ENCODE results near the gene DNAH6. TPM values are rescaled to one million over a fixed set of nuclear protein-coding genes. Genes with fewer than 3 reads are reported as not detected.
"Not testable (repeated sequence)": the region's sequence is repeated elsewhere in the genome, so short reads cannot be mapped to it uniquely, and the experiment has no call there.

The DNAH6 gene
- total RNA-seq, 2 experiments from 2014 or later, result 0.06 to 0.13 TPM

DNA sequence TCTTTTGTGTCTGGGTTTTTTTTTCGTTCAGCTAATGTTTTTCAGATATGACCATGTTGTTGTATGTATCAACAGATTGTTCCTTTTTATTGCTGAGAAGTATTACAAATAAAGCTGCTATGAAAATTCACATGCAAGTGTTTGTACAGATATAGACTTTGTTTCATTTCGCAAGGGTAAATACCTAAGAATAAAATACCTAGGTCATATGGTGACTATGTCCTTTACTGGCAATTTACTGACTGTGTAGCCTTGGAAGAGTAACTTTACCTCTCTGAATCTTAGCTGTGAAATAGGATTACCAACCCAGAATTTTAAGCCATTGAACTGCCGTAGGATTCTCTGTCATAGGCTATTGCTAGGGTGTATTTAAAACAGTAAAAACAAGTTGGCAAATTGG lies 19.0 kb upstream of the DNAH6 start:
- CTCF ChIA-PET, result interaction anchor here (0.6 to 1.8 kb wide), 6 partner anchors 135 to 451 kb away, joined by 3 to 7 read pairs (median 4); partner anchors contain the start of gene TRABD2A
- POLR2A ChIA-PET, result interaction anchor here (0.6 kb wide), 1 partner anchor 382 kb away, joined by 4 read pairs; no protein-coding TSS in a partner anchor

DNA sequence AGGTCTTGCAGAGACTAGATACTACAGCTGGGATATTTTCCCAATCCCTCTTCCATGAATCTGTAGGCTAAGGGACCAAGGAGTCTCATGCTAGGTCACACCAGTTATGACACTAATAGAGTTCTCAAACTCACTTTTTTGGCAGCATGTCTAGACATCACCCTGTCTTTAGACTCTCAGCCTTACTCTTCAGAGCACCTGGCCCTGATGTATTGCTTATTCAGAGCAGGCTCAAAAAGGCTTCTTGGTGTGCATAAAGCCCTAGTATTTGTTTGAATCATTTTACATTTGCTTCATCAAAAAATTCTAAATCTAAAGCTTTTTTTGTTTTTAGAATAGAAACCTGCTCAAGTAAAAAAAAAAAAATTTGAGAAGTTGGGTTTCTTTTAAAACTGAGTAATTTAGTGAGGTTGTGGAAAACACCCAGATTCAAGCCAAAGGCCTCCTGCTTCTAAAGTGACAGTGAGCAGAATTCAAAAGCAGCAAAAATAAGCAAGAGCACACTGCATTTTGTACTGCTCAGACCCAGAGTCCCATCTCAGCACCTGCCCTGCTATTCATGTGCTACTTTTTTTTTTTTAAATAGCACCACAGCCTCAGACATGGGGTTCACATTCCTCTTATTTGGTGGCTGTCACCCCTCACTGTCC lies 18.0 kb upstream of the DNAH6 start:
- CTCF ChIA-PET, result interaction anchor here (1.3 to 1.8 kb wide), 3 partner anchors 134 to 428 kb away, joined by 4 to 7 read pairs (median 5); partner anchors contain the start of gene TRABD2A
- POLR2A ChIA-PET, result interaction anchor here (0.7 kb wide), 1 partner anchor 243 kb away, joined by 3 read pairs; no protein-coding TSS in a partner anchor

DNA sequence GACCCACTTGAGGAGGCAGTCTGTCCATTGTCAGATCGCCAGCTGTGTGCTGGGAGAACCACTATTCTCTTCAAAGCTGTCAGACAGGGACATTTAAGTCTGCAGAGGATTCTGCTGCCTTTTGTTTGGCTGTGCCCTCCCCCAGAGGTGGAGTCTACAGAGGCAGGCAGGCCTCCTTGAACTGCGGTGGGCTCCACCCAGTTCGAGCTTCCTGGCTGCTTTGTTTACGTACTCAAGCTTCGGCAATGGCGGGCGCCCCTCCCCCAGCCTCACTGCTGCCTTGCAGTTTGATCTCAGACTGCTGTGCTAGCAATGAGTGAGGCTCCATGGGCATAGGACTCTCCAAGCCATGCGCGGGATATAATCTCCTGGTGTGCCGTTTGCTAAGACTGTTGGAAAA lies 5.3 kb upstream of the DNAH6 start:
- CTCF ChIA-PET, POLR2A ChIA-PET: not testable (repeated sequence)

DNA sequence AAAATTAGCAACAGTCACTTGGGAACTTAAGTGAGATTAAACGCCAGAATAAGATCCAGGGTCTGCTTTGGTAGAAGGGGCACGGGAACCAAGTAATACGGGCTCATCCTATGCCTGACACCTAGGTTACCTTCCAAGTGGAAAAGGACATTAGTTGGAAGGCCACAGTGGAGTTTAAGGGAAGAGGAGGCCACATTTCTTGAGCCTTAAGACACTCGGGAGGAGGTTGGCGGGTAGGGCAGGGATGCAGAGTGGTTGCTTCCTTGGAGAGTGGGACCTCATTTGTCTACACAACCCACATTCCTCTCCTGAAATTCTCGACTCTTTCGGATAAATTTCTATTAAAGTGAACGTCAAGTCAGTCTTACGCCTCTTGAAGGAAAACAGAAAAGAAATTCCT lies 510 bp upstream of the DNAH6 start:
- ChIA-PET CTCF (interaction anchor here (1.2 kb wide), 1 partner anchor 34 kb away, joined by 3 read pairs; no protein-coding TSS in a partner anchor), POLR2A (no interaction called here)

DNA sequence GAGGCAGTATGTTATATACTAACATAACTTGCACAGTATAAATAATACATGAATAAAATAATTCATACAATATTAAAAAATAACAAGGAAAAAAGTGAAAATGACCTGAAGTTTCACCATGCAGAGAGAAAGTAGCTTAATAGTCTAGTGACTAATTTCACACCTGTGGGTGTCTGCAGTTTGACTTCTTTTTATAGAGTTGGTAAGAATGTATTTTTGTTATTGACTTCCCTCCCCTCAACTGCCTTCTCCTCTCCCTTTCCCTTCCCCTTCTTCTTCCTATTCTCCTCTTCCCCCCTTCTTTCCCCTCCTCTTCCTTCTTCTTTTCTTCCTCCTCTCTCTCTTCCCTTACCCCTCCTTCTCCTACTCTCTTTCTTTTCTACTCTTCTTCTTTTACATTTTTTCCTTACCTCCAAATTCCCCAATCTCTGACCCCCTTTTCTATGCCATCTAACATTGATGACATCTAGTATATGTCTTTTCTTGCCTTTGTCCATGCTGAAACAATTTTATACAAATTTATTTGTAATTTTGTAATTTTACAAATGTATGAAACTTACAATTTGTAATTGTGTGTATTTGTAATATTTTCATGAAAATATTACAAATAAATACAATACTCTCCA lies 3.1 kb downstream of the DNAH6 start:
- CTCF ChIA-PET, result no interaction called here

DNA sequence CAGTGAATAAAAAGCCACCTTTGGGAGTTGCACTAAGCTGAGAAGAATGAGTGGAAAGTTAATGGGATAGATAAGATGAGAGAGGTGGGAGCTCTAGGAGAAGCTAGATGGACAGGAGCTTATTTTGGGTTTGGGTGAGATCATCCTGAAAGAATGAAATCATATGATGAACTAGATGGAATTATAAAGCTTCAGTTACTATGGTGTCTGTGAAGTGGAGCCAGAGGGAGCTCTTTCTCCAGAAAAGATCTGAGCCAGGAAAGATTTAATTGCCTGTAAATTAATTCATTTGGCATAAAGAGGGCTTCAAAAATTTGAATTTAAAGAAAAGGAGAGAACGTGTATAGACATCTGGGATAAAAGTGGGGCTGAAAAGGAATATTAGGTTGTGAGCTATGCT lies 10.3 kb downstream of the DNAH6 start:
- CTCF ChIA-PET, result no interaction called here
- POLR2A ChIA-PET, result no interaction called here

More for the DNA sequence above, 3.1 kb downstream of the DNAH6 start:
- POLR2A ChIA-PET, result no interaction called here

DNA sequence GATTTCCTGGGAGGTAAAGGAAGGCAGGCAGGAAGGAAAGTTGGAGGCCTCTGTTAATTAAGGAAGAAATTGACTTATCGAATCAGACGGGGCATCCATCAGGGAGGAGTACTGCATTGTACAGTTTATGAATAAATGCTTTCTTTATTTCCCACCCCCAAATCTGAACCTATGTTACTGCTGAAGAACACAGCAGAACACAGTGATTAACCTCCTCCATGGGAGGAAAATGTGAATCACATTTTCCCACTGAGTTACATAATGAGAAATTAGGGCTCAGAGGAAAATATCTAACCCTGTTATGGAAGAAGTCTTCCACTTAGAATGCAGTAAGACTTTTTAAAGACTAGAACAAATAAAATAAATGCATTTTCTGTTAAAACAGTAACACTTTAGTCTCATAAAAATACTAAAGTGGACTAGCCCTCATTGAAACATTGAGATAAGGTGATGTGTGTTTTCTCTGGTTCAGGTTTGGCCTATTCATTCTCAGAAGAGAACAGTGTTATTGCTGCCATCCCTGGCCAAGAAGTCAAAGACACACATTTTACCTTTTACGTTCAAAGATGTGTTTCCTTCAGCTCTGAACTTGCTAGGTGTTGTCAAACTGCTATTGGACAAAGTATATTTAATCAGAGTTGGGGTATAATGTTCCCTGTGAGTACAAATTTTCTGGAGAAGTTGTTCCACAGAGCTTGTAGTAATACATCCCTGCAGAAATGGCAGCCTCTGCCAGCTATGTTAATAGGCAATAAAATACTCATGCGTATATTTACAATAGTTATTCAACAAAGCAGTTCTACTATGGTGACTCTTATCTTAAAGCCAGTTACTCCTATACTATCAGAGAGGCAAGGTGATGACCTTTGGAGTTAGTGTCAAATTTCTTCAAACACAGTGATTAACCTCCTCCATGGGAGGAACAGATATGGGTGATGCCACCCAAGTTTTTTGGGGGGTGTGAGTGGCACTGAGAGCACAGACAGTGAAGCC lies 11.1 kb downstream of the DNAH6 start:
- ChIA-PET POLR2A (interaction anchor here (0.6 kb wide), 1 partner anchor 112 kb away, joined by 5 read pairs; no protein-coding TSS in a partner anchor), CTCF (no interaction called here)

DNA sequence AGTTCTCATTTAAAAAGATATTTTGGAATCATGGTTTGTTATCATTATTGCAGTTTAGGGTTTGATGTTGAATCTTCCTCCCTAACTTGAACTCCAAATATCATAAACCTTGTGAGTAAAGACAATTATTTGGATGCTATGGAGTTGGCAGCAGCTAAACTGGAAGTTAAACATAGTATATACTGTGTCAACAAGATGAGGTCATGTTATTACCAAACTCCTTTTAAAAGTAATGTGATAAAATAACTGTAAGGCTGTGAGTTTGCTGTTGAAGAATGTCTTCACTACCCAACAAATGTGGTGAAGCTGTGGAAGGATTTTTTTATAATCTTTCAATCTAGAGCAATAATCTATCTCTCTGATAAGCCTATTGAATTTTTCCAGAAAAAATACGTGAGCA lies 16.0 kb downstream of the DNAH6 start:
- ChIA-PET CTCF (no interaction called here), POLR2A (no interaction called here)

DNA sequence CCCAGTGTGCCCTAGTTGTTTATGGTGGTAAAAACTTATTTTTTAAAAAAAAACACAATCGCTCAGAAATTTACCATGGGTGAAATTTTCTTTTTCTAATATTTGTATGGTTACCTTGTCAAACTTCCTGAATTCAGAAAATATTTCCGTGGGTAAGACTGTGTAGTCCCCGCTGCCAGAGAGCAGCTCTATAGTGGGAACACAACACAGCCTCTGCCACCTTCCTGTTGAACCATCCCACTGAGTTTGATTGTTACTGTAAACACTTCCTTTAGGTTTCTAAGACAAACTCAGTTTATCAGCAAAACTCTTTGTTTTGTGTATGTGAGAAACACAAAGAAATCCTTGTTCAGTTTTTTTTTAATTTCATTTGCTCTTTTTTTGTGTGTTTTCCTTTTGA lies 17.9 kb downstream of the DNAH6 start:
- ChIA-PET CTCF (no interaction called here), POLR2A (interaction anchor here (0.6 kb wide), 1 partner anchor 75 kb away, joined by 3 read pairs; no protein-coding TSS in a partner anchor)

DNA sequence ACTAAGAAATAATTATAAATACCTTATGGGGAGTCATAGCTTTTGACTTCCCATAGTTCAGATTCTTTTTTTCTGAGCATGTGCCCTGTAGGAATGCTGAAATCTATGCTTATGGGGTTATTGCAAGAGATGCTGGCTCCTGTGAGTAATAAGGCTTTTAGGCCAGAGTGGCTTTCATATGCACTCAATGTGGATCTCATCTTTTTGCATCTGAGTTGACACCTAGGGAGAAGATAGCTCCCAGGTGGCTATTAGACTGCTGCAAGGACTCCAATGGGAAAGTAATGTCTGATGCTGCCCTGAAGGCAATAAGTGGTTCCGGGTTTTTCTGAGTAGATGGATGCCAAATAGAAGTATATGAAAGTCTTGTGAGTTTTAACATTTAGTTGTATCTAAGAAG lies 21.0 kb downstream of the DNAH6 start:
- POLR2A ChIA-PET, result no interaction called here
- CTCF ChIA-PET, result interaction anchor here (0.6 kb wide), 1 partner anchor 649 kb away, joined by 3 read pairs; no protein-coding TSS in a partner anchor

DNA sequence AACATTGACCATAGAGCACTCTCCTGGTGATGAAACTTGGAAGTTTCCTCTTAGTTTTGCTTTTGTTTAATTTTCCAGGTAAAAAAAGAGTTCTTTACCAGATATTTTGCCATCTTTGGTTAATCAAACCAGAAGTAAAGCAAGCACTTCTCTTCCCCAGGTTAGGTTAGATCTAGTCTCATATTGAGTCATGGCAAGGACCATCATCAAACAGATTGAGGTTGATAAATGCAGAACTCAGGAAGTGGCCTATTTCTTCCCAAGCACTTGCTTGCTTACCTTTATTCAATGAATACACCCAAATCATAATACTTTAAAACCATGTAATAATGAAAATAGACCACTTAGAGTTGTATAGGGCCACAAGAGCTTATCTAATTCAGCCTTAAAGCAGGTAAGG lies 23.4 kb downstream of the DNAH6 start:
- POLR2A ChIA-PET, result no interaction called here
- CTCF ChIA-PET, result no interaction called here

DNA sequence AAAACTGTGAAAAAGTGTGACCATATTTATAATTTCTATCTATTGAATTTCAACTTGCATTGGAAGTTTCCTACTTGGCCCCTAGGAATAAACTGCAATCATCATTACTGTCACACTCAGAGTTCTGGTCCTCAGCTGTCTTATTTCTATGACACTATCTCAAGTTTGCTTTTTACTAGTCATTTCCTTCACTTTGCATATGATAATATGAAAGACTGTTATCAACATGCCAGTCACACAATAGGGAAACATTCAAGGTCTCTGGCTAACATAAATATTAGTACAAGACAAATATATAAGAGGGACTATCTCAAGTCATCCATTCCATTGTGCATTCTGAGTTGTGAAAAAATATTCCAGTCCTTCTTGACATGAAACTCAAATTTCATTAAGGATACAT lies 28.7 kb downstream of the DNAH6 start:
- CTCF ChIA-PET, result no interaction called here
- POLR2A ChIA-PET, result no interaction called here

DNA sequence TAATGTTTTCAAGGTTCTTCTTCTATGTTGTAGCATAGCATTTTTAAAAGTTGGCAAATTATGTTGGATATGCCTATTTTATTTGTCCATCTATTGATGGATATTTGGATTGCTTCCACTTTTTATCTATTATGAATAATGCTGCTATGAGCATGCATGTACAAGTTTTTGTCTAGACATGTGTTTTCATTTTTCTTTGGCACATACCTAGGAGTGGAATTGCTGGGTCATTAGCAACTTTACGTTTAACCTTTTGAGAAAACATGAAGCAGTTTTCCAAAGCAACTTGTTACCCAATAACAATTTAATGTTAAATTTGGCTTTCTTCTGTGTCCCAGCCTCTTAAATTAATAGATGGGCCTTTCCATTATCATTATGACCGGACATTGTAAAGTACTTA lies 30.3 kb downstream of the DNAH6 start:
- ChIA-PET POLR2A (no interaction called here), CTCF (no interaction called here)

DNA sequence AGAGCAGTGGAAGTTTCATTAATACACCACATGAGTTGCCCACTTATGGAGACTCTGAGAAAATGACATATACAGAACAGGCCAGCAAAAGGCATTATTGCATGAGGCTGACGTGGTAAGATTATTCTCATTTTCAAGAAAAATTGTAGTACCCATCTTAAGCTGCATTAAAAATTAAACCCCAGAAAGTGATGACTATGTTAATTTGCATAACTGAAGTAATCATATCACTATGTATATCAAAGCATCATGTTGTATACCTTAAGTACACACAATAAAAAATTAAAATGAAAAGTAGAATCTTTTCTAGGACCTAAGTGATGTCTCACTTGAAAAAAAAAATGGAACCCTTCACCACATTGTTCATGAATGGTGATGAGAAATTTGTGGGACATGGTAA lies 32.0 kb downstream of the DNAH6 start:
- CTCF ChIA-PET, result no interaction called here
- POLR2A ChIA-PET, result no interaction called here

DNA sequence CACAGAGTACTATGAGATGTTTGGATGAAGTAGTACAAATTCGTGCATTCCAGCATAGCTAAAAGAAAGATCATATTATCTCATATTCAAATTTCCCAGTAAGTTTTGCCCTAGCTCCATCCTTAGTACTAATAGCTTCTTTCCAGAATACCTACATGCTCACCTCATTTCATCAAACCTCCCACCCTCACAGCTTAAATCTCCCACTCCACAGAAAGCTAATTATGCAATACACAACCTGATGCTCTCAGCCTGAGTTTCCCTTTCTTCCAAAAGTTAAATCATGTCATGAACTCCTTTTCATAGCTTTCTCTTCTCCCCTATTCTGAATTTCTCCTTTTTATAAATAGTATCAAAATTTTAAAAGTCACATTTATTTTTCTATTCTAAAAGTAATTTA lies 34.6 kb downstream of the DNAH6 start:
- POLR2A ChIA-PET, result no interaction called here
- CTCF ChIA-PET, result interaction anchor here (0.6 kb wide), 1 partner anchor 337 kb away, joined by 3 read pairs; no protein-coding TSS in a partner anchor

DNA sequence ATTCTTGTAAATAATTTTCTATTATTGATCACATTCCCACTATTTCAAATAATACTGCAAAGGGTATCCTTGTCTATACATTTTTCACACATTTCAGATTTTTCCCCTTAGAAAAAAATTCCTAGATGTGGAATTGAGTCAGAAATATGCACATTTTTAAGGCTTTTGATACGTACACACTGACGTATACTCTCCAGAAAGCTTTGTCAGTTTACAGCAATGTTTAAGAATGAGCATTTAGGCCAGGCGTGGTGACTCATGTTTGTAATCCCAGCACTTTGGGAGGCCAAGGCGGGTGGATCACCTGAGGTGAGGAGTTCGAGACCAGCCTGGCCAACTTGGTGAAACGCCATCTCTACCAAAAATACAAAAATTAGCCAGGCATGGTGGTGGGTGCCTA lies 35.2 kb downstream of the DNAH6 start:
- POLR2A ChIA-PET, result not testable (repeated sequence)
- CTCF ChIA-PET, result interaction anchor here (0.6 kb wide), 1 partner anchor 336 kb away, joined by 3 read pairs; no protein-coding TSS in a partner anchor

DNA sequence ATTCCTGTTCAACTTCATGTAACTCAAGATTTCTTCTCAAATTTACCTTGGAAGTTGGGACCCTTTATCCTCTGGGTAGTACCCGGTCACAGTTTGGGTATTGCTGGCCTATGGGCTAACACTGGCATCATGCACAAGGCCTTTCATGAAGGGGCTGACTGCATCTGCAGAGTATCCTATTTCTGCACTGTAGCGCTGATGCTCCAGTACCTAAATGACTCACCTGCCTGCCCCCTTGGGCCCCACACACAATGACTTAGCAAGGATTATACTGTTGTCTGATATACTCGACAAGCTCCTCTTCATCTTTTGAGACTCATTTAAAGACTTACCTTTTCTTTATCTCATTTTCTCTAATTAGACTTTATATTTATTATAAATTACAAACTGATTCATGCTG lies 39.9 kb downstream of the DNAH6 start:
- CTCF ChIA-PET, result no interaction called here
- POLR2A ChIA-PET, result no interaction called here

DNA sequence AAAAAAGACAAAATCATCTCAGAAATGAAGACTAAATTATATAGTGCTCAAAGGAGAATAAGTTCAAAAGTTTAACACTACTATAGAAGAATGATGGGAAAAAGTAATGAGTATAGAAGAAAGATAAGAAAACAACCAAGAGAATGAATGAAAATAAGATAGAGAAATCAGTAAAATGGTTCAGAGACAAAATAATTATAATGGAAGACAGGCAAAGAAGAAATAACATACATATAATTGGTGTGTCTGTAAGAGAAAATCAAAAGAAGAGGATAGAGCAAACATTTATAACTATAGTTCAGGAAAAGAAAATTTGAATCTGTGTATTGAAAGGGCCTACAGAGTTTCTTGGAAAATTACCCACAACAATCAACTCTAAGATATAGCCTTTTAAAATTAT lies 43.5 kb downstream of the DNAH6 start:
- ChIA-PET POLR2A (no interaction called here), CTCF (no interaction called here)

DNA sequence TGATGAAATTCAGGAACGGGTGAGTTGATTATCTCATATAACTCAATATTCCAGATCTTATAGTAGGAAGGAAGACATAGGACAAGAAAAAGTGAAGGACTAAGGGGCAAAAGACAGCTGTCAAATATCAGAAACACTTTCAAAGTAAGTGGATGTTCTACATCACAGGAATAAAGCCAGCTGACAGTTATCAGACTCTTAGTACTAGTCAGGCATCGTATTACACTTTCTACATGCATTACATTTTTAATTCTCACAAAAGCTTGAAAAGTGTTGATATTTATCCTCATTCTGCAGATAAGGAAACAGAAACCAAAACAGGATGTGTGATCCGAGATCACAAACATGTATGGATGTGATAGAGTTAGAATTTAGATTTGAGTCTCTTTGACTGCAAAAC lies 63.4 kb downstream of the DNAH6 start:
- CTCF ChIA-PET, result no interaction called here

DNA sequence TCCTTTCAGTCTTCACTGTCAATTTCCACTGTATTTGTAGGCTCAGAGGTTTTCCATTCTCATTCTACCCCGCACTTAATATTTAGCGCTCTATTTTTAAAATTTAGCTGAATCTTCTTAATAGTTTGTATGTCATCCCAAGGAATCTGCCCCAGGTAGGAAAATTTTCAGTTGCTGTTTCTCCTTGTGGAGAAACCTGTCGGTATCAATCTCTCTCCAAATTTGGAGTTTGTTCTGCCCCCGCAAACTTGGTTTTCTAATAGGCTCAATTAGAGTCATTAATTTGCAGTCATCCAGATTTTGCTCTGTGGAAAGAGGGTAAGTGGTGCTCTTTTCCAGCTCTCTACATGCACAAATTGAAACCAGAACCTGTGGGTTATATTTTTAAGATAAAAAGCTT lies 87.6 kb downstream of the DNAH6 start:
- CTCF ChIA-PET, result no interaction called here
- POLR2A ChIA-PET, result no interaction called here

More for the DNA sequence above, 63.4 kb downstream of the DNAH6 start:
- POLR2A ChIA-PET, result no interaction called here
